Testis (tissue), 2 donors: ENCODE measurements around the gene TGFA.

Source experiments
- POLR2A ChIP-seq: fragments of 450-650 bp; IDR thresholded peaks from one replicate; pipeline ENCODE4 v1.6.1; 2017; ENCODE audit warnings: antibody characterized with exemption, mild to moderate bottlenecking, moderate library complexity
- TF ChIP-seq, protein P1 (sequence below), 3 experiments: fragments of 450-650 bp in 2 of 3; fragments of 200-600 bp in 1 of 3; sonication (generic) in 1 of 3; IDR thresholded peaks; one replicate each; pipeline ENCODE4 v1.5.1; 2016 to 2019; ENCODE audit warnings: antibody characterized with exemption in 3 of 3, mild to moderate bottlenecking in 2 of 3, moderate library complexity in 1 of 3

GRCh38 chr2:70523996-70524965, 29.3 kb downstream of the TGFA start:
- TF ChIP-seq, protein P1, sequence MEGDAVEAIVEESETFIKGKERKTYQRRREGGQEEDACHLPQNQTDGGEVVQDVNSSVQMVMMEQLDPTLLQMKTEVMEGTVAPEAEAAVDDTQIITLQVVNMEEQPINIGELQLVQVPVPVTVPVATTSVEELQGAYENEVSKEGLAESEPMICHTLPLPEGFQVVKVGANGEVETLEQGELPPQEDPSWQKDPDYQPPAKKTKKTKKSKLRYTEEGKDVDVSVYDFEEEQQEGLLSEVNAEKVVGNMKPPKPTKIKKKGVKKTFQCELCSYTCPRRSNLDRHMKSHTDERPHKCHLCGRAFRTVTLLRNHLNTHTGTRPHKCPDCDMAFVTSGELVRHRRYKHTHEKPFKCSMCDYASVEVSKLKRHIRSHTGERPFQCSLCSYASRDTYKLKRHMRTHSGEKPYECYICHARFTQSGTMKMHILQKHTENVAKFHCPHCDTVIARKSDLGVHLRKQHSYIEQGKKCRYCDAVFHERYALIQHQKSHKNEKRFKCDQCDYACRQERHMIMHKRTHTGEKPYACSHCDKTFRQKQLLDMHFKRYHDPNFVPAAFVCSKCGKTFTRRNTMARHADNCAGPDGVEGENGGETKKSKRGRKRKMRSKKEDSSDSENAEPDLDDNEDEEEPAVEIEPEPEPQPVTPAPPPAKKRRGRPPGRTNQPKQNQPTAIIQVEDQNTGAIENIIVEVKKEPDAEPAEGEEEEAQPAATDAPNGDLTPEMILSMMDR (IDR thresholded peaks at IDR 0.05), result no peak
- no peak for TF ChIP-seq POLR2A
